HepG2 (cell line): ENCODE data around the gene EPN3. TPM values are rescaled to one million over a fixed set of nuclear protein-coding genes. Genes with fewer than 3 reads are reported as not detected.
A peak's percentile ranks its signal among the peaks of the same experiment; 100 is the strongest.

ENCODE experiments used
- ARHGAP35 ChIP-seq: sonication (generic); formaldehyde crosslinking; IDR thresholded peaks from 2 replicates; pipeline ENCODE4 v1.9.0; 2022; ENCODE audit warnings: mild to moderate bottlenecking, inconsistent platforms, moderate library complexity, missing genetic modification reagents, borderline replicate concordance
- CCAR2 ChIP-seq: fragments of 200-400 bp; formaldehyde crosslinking; optimal IDR thresholded peaks from 2 replicates; pipeline ENCODE3; 2018; ENCODE audit warnings: low read depth, mild to moderate bottlenecking, low read length, moderate library complexity
- CREM ChIP-seq, 2 experiments: sonication (generic) in 1 of 2; formaldehyde crosslinking in 1 of 2; IDR thresholded peaks; 2 replicates each; pipeline versions ENCODE4 v1.4.0 to v1.6.1; 2016 to 2020; ENCODE audit warnings: antibody characterized with exemption in 1 of 2, mild to moderate bottlenecking in 1 of 2, missing genetic modification reagents in 1 of 2
- ELF1 ChIP-seq: sonication (generic); formaldehyde crosslinking; IDR thresholded peaks from 2 replicates; pipeline ENCODE4 v1.4.0; 2020; ENCODE audit warnings: missing genetic modification reagents
- ETV5 ChIP-seq: IDR thresholded peaks from 2 replicates; pipeline ENCODE4 v1.6.1; 2018; ENCODE audit warnings: missing biosample characterization, missing genetic modification reagents, inconsistent platforms, borderline replicate concordance
- KDM5B ChIP-seq: sonication (generic); formaldehyde crosslinking; IDR thresholded peaks from 2 replicates; pipeline ENCODE4 v1.4.0; 2020; ENCODE audit warnings: missing genetic modification reagents, mild to moderate bottlenecking, borderline replicate concordance
- NFRKB ChIP-seq: fragments of 450-650 bp; IDR thresholded peaks from 2 replicates; pipeline ENCODE4 v1.6.1; 2017
- POLR2G ChIP-seq: fragments of 200-400 bp; formaldehyde crosslinking; IDR thresholded peaks from 2 replicates; pipeline ENCODE4 v1.6.1; 2018; ENCODE audit warnings: mild to moderate bottlenecking, low read depth, low read length, moderate library complexity
- RCOR2 ChIP-seq: IDR thresholded peaks from 2 replicates; pipeline ENCODE4 v1.6.1; 2016; ENCODE audit warnings: missing biosample characterization, missing genetic modification reagents
- TCF7L2 ChIP-seq: IDR thresholded peaks from 2 replicates; pipeline ENCODE4 v1.6.1; 2011; ENCODE audit warnings: mild to moderate bottlenecking, low read depth, low read length, moderate library complexity
- TSC22D2 ChIP-seq: sonication (generic); formaldehyde crosslinking; IDR thresholded peaks from 2 replicates; pipeline ENCODE4 v1.5.1; 2020; ENCODE audit warnings: missing genetic modification reagents, mild to moderate bottlenecking, borderline replicate concordance
- ZMYM3 ChIP-seq: sonication (generic); formaldehyde crosslinking; IDR thresholded peaks from 2 replicates; pipeline ENCODE4 v1.5.1; 2020; ENCODE audit warnings: mild to moderate bottlenecking, missing genetic modification reagents
- ZNF282 ChIP-seq: fragments of 450-650 bp; IDR thresholded peaks from 2 replicates; pipeline ENCODE4 v1.6.1; 2018; ENCODE audit not compliant: partially characterized antibody
- ZNF737 ChIP-seq: sonication (generic); formaldehyde crosslinking; IDR thresholded peaks from 2 replicates; pipeline ENCODE4 v1.5.0; 2020; ENCODE audit warnings: missing genetic modification reagents, mild to moderate bottlenecking, borderline replicate concordance
- ZNF766 ChIP-seq: sonication (generic); formaldehyde crosslinking; IDR thresholded peaks from 2 replicates; pipeline ENCODE4 v1.5.0; 2020; ENCODE audit warnings: missing genetic modification reagents, borderline replicate concordance
- polyA plus RNA-seq, 8 experiments: library from polyadenylated mRNA; depleted of rRNA in 3 of 8; stranded (reverse) in 7 of 8; unstranded in 1 of 8; fragments of >200 nt; fragmentation: Illumina TruSeq in 4 of 8; extraction: Trizol in 4 of 8; gene quantifications; 2 replicates each; pipeline versions ENCODE4 v1.2.1 to v1.2.3, GENCODE V29; 2011 to 2016; ENCODE audit warnings: low read depth in 4 of 8, missing spikeins in 1 of 8, mixed read lengths in 1 of 8; ENCODE audit not compliant: insufficient read depth in 1 of 8
- total RNA-seq, 5 experiments: library from RNA; depleted of rRNA; stranded (reverse); fragments of >200 nt; fragmentation: Illumina TruSeq; extraction: Trizol; gene quantifications; 2 replicates each; pipeline ENCODE4 v1.2.3, GENCODE V29; 2016; ENCODE audit warnings: low read depth in 1 of 5
- TF ChIP-seq, protein P1 (sequence below): sonication (generic); formaldehyde crosslinking; IDR thresholded peaks from 2 replicates; pipeline ENCODE4 v1.4.0; 2020; ENCODE audit warnings: missing genetic modification reagents
- TF ChIP-seq, protein P2 (sequence below): sonication (generic); formaldehyde crosslinking; IDR thresholded peaks from 2 replicates; pipeline ENCODE4 v1.4.0; 2020; ENCODE audit warnings: missing genetic modification reagents
- TF ChIP-seq, protein P3 (sequence below): sonication (generic); formaldehyde crosslinking; IDR thresholded peaks from 2 replicates; pipeline ENCODE4 v1.4.0; 2020; ENCODE audit warnings: missing genetic modification reagents

EPN3 gene
- total and polyA plus RNA-seq, 2 of the 13 experiments (the other 11 are each of a cell fraction or from before 2014, with no cell fraction given), result 0.11 to 0.95 TPM

DNA sequence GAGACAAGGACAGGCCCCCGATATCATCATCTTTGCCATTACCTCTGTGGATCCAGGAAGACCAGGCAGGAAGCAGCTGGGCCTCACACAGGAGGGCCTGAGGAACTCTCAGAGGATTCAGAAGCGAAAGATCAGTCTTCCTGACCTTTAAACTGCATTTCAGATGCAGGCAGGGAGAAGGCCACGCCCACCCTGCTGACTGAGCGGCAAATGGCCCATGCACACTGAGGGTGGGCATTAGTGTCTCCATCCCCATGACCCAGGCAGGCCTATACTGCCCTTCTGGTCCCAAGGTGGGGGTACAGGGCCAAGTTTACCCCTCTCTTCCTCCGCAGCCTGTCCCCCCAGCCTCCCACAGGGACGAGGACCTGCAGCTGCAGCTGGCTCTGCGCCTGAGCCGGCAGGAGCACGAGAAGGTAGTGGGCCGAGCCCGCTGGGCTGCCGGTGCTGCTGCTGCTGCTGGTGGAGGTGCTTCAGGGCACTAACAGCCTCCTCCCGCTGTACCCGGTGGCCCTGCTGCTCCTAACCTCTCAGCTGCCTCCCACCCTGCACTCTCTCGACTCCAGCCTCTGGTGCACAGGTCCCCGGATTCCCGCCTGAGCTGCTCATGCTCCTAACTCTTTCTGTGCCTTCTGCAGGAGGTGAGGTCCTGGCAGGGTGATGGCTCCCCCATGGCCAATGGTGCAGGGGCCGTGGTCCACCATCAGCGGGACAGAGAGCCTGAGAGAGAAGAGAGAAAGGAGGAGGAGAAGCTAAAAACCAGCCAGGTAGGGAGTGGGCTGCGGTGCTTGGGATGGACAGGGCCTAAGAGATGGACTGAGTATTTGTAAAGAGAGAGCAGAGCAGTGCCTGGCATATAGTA is 6.2 kb downstream of the EPN3 start (continued):
- TF ChIP-seq, protein P1, sequence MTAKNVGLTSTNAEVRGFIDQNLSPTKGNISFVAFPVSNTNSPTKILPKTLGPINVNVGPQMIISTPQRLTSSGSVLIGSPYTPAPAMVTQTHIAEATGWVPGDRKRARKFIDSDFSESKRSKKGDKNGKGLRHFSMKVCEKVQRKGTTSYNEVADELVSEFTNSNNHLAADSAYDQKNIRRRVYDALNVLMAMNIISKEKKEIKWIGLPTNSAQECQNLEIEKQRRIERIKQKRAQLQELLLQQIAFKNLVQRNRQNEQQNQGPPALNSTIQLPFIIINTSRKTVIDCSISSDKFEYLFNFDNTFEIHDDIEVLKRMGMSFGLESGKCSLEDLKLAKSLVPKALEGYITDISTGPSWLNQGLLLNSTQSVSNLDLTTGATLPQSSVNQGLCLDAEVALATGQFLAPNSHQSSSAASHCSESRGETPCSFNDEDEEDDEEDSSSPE (CRISPR knock-in tag), result peak; percentile 55; the same call in 1 of the 2 replicates
- TF ChIP-seq TSC22D2 (CRISPR knock-in tag) (no peak), ARHGAP35 (no peak; the same call in 1 of the 2 replicates), NFRKB (no peak), POLR2G (peak; percentile 40; the same call in 1 of the 2 replicates), CREM (IDR thresholded peaks at IDR 0.05) (no peak), CREM (CRISPR knock-in tag; IDR thresholded peaks at IDR 0.05) (no peak), ZNF766 (peak; percentile 36; the same call in 1 of the 2 replicates), ETV5 (CRISPR knock-in tag) (no peak), TCF7L2 (no peak), RCOR2 (CRISPR knock-in tag) (no peak), CCAR2 (no peak), ZMYM3 (CRISPR knock-in tag) (no peak), ZNF737 (CRISPR knock-in tag) (no peak), KDM5B (CRISPR knock-in tag) (0 out of 2 replicates have a peak, but pooled peaks have one; percentile 23), ZNF282 (no peak), ELF1 (CRISPR knock-in tag) (0 out of 2 replicates have a peak, but pooled peaks have one; percentile 32)
- TF ChIP-seq, protein P2, sequence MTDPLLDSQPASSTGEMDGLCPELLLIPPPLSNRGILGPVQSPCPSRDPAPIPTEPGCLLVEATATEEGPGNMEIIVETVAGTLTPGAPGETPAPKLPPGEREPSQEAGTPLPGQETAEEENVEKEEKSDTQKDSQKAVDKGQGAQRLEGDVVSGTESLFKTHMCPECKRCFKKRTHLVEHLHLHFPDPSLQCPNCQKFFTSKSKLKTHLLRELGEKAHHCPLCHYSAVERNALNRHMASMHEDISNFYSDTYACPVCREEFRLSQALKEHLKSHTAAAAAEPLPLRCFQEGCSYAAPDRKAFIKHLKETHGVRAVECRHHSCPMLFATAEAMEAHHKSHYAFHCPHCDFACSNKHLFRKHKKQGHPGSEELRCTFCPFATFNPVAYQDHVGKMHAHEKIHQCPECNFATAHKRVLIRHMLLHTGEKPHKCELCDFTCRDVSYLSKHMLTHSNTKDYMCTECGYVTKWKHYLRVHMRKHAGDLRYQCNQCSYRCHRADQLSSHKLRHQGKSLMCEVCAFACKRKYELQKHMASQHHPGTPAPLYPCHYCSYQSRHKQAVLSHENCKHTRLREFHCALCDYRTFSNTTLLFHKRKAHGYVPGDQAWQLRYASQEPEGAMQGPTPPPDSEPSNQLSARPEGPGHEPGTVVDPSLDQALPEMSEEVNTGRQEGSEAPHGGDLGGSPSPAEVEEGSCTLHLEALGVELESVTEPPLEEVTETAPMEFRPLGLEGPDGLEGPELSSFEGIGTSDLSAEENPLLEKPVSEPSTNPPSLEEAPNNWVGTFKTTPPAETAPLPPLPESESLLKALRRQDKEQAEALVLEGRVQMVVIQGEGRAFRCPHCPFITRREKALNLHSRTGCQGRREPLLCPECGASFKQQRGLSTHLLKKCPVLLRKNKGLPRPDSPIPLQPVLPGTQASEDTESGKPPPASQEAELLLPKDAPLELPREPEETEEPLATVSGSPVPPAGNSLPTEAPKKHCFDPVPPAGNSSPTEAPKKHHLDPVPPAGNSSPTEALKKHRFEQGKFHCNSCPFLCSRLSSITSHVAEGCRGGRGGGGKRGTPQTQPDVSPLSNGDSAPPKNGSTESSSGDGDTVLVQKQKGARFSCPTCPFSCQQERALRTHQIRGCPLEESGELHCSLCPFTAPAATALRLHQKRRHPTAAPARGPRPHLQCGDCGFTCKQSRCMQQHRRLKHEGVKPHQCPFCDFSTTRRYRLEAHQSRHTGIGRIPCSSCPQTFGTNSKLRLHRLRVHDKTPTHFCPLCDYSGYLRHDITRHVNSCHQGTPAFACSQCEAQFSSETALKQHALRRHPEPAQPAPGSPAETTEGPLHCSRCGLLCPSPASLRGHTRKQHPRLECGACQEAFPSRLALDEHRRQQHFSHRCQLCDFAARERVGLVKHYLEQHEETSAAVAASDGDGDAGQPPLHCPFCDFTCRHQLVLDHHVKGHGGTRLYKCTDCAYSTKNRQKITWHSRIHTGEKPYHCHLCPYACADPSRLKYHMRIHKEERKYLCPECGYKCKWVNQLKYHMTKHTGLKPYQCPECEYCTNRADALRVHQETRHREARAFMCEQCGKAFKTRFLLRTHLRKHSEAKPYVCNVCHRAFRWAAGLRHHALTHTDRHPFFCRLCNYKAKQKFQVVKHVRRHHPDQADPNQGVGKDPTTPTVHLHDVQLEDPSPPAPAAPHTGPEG (CRISPR knock-in tag), result no peak
- TF ChIP-seq, protein P3, sequence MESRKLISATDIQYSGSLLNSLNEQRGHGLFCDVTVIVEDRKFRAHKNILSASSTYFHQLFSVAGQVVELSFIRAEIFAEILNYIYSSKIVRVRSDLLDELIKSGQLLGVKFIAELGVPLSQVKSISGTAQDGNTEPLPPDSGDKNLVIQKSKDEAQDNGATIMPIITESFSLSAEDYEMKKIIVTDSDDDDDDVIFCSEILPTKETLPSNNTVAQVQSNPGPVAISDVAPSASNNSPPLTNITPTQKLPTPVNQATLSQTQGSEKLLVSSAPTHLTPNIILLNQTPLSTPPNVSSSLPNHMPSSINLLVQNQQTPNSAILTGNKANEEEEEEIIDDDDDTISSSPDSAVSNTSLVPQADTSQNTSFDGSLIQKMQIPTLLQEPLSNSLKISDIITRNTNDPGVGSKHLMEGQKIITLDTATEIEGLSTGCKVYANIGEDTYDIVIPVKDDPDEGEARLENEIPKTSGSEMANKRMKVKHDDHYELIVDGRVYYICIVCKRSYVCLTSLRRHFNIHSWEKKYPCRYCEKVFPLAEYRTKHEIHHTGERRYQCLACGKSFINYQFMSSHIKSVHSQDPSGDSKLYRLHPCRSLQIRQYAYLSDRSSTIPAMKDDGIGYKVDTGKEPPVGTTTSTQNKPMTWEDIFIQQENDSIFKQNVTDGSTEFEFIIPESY, result no peak
